Fibroblast of mammary gland (primary cell): ENCODE results near the gene TUBGCP6.

Experiments used
- DNase-seq: peaks from one replicate; pipeline ENCODE4 v3.0.0-alpha.2; 2010; ENCODE audit warnings: low read depth
- H3K4me3 ChIP-seq: 2 replicates; pipeline ENCODE4 v1.5.1; 2011; ENCODE audit warnings: low read depth, mild to moderate bottlenecking, low read length, moderate library complexity; ENCODE audit not compliant: control insufficient read depth
- TF ChIP-seq, protein P1 (sequence below): conservative IDR thresholded peaks from 2 replicates; pipeline ENCODE4 v1.5.1; 2011; ENCODE audit warnings: low read depth, low read length, inconsistent platforms; ENCODE audit not compliant: control insufficient read depth, insufficient read depth

TUBGCP6 gene

DNA sequence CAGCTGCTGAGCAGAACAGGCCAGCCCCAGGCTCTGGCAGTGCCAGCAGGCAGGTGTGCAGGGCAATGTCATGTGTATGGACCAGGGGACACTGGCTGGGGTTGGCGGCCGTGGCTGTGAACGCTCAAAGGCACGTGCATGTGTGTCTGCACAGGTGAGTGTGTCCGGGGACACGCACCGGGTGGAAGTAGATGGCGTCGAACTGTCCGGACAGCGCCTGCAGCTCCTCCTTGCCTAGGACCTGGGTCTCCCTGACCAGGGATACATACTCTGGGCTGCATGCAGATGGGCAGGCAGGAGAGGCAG, 5.4 kb upstream of the TUBGCP6 start:
- no peak for DNase-seq
- TF ChIP-seq, protein P1, sequence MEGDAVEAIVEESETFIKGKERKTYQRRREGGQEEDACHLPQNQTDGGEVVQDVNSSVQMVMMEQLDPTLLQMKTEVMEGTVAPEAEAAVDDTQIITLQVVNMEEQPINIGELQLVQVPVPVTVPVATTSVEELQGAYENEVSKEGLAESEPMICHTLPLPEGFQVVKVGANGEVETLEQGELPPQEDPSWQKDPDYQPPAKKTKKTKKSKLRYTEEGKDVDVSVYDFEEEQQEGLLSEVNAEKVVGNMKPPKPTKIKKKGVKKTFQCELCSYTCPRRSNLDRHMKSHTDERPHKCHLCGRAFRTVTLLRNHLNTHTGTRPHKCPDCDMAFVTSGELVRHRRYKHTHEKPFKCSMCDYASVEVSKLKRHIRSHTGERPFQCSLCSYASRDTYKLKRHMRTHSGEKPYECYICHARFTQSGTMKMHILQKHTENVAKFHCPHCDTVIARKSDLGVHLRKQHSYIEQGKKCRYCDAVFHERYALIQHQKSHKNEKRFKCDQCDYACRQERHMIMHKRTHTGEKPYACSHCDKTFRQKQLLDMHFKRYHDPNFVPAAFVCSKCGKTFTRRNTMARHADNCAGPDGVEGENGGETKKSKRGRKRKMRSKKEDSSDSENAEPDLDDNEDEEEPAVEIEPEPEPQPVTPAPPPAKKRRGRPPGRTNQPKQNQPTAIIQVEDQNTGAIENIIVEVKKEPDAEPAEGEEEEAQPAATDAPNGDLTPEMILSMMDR, result no peak
- H3K4me3 ChIP-seq, result peak overlapping the region; percentile 66

DNA sequence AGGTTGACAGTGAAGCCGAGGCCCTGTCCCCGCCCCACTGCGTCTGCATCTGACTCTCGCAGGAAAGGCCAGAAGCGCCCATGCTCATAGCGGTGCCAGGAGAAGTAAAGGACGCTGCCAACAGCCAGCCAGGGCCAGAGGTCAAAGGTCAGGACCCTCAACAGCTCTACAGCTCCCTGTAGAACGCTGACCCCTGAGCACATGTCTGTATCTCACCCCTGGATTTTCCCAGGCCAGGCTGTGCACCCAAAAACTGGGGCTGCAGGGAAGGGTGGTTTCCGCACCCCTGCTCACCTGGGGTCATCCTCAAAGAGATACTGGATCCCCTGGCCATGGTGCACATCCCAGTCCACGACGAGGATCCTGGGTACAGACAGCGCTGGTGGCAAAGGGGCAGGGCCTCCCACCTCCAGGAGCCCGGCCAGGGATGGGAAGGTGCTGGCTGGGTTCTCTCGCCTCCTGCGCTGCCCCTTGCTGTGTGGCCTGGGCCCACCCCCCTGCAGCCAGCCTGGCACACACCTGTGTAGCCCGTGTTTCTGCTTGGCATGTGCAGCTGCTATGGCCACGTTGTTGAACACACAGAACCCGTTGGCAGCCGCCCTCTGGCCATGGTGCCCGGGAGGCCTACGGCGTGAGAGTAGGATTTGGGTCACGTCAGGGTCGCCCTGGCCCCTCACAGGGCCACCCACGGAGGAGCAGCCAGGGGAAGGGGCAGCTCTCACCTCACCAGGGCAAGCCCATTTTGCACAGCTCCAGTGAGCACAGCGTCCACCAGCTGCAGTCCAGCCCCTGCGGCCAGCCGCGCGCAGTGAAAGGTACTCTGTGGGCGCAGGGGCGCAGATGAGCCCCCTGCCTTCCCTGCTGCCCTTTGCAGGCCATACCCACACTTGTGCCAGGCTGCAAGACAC, 4.8 kb upstream of the TUBGCP6 start:
- TF ChIP-seq, protein P1, result no peak
- H3K4me3 ChIP-seq, result no peak overlapping the region
- no peak for DNase-seq

DNA sequence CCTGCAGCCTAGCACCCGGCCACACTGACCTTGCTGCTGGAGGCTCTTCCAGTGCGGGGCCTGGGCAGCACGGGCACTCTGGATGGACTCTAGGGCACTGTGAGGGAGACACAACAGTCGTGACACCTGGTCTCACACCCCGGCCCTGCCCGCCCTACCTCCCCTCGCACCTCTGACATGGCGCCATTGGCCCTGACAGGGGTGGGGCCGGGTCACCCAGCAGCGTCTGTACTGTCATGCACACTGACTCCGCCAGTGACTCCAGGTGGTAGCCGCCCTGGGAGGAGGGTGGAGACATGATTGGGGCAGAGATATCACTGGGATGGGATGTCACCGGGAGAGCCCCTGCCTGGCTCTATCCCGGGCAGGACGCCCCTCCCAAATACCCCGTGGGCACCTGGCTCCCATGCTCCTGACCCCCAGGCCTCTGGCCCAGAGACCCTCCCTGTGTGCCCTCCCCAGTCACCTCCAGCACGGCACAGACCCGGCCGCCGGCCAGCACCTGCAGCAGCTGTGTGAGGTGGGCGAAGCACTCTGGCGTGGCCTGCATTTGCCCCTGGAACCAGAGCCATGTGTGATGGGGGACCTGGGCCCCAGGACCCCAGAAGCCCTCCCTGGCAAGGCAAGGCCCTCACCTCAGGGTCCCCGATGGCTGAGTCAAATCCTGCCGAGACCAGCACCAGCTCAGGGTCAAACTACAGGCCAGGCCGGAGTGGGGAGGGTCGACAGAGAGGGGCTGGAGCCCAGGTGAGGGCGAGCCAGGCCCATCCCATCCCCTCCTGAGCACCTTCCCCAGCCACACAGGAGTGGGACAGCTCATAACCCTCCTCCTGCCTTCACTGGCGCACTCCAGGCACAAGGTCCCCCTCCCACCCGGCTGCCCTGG, 3.6 kb upstream of the TUBGCP6 start:
- TF ChIP-seq, protein P1, result no peak
- no peak for DNase-seq
- no peak overlapping the region for H3K4me3 ChIP-seq

DNA sequence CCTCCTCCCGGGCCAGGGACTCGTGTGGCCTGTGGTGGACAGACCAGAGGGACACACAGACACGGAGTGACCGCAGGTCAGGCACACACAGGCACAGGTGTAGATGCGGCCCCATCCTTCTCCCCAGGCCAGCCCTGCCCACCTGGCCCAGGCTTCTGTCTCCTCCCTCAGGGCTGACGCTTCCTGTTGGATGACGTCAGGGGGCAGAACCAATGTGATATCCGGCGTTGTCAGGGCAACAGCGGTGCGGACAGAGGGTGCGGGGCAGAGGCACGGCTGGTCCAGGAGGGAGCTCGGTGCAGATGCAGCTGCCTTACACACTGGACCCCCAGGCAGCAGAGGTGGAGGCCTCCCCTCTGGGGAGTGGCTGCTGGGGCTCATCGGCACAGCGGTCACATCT, 2.9 kb upstream of the TUBGCP6 start:
- DNase-seq, result peak; percentile 60
- H3K4me3 ChIP-seq, result no peak overlapping the region
- TF ChIP-seq, protein P1, result no peak

DNA sequence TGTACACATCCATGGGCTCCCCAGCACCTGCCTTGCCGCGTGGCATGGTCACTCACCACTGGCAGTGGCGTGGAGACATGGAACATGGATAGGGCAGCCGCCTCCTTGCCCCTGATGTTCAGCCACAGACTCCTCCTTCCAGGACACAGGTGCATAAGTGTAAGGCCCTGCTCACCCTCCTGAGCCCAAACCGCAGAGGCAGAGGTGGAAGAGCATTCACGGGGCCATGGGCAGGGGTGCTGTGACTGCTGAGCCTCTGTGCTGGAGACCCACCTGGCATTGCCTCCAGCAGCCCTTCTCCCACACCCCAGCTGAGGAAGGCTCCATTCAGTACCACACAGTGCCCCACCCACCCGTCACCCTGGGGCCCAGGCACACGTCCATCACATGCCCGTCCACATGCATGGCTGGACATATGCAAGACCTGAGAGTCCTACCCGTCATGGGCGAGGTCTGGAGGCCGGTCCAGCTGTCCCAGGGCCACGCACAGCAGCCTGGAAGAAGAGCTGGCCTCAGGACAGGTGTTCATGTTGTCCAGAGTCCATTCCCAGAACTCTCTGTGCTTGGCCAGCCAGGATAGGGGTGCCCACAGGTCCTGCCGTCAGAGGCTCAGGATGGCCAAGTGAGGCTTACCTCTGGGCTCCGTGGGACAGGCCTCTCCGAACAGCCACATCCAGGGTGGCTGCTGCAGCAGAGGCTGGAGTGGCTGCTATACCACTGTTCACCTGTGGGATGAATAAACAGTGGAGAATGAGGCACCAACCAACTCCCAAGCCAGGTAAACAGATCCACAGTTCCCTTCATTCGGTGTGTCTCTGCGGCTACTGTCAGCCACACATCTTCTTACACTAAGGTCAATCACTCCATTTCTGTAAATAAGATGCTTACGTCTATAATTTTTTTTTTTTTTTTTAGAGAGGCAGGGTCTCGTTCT, 1.7 kb upstream of the TUBGCP6 start:
- TF ChIP-seq, protein P1, result no peak
- H3K4me3 ChIP-seq, result no peak overlapping the region
- no peak for DNase-seq
